Effector memory CD8-positive, alpha-beta T cell (primary cell): ENCODE data around the gene CCDC88C.

Source experiments
- ATAC-seq: fragments of 150-1000 bp; cut with Tn5 transposase; replicated peaks from 2 replicates; pipeline ENCODE4 v1.10.0; 2021; ENCODE audit warnings: mild to moderate bottlenecking, moderate library complexity
- DNase-seq, 3 experiments: peaks; one replicate each; pipeline ENCODE4 v3.0.0; 2021
- H3K27ac Mint-ChIP-seq, 2 donors: one replicate each; pipeline ENCODE4 v1.8.0; 2022; ENCODE audit warnings: mild to moderate bottlenecking in 2 of 2, mixed read lengths in 2 of 2, moderate library complexity in 2 of 2
- H3K27me3 Mint-ChIP-seq, 2 donors: one replicate each; pipeline ENCODE4 v1.8.0; 2022; ENCODE audit warnings: mixed read lengths in 2 of 2
- H3K36me3 Mint-ChIP-seq: one replicate; pipeline ENCODE4 v1.8.0; 2022; ENCODE audit warnings: mild to moderate bottlenecking, moderate library complexity, mixed read lengths; ENCODE audit not compliant: insufficient read depth
- H3K4me1 Mint-ChIP-seq, 2 donors: one replicate each; pipeline ENCODE4 v1.8.0; 2022; ENCODE audit warnings: low read depth in 2 of 2, mixed read lengths in 2 of 2
- H3K4me3 Mint-ChIP-seq, 2 donors: one replicate each; pipeline ENCODE4 v1.8.0; 2022; ENCODE audit warnings: mild to moderate bottlenecking in 2 of 2, mixed read lengths in 2 of 2, moderate library complexity in 2 of 2
- H3K9me3 Mint-ChIP-seq, 2 donors: one replicate each; pipeline ENCODE4 v1.8.0; 2022; ENCODE audit warnings: mixed read lengths in 2 of 2

CCDC88C gene

GRCh38 chr14:91354979-91355685, 62.5 kb downstream of the CCDC88C start:
- peak overlapping the region; percentile 97 to 99 for H3K27ac Mint-ChIP-seq
- H3K9me3 Mint-ChIP-seq = no peaks in the 10 kb centered on the region
- H3K27me3 Mint-ChIP-seq = no peaks in the 10 kb centered on the region
- peak overlapping the region; percentile 83 to 87 for H3K4me3 Mint-ChIP-seq
- H3K4me1 Mint-ChIP-seq = peaks cover 71 to 86% of the 10 kb centered on the region in 2 donors
- DNase-seq = peak in 1 of 3 experiments; percentile 49
- peak; percentile 6 for ATAC-seq
- H3K36me3 Mint-ChIP-seq = peaks cover 84% of the 10 kb centered on the region

DNA sequence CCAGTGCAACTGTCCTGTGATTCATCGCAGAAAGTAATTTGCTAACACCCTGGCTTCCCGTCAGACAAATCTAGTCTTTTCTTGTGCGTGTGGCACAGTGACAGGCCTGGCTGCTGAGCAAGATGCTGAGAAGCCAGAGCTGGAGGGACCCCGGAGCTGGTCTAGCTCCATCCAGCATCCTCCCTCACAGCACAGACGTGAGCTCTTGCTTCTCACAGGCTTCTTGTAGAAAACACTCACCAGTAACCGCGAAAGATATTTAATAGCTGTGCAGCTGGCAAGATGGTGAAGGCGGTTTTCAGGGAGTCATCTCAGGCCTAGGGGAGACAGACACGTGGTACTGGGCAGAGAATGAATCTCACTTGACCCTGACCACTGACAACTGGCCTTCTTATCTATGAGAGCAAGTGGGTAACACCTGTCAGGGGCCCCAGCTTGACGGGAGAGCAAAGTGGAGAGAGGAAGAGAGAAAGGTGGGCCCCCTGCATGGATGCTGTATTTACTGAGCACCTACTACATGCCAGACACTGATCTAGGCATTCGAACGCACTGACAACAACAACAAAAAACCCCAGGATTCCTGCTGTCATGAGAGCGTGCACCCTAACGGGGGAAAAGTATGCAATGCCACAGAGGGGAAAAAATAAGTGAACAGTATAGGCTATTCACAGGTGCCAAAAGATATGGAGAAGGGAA, 63.3 kb downstream of the CCDC88C start:
- Mint-ChIP-seq H3K36me3 (peaks cover 84% of the 10 kb centered on the region), H3K27me3 (no peaks in the 10 kb centered on the region), H3K9me3 (no peaks in the 10 kb centered on the region), H3K4me1 (peaks cover 71 to 86% of the 10 kb centered on the region in 2 donors), H3K27ac (peak overlapping the region; percentile 97 to 99), H3K4me3 (peak overlapping the region; percentile 83 to 87)
- DNase-seq = no peak
- peak; percentile 1 for ATAC-seq

DNA sequence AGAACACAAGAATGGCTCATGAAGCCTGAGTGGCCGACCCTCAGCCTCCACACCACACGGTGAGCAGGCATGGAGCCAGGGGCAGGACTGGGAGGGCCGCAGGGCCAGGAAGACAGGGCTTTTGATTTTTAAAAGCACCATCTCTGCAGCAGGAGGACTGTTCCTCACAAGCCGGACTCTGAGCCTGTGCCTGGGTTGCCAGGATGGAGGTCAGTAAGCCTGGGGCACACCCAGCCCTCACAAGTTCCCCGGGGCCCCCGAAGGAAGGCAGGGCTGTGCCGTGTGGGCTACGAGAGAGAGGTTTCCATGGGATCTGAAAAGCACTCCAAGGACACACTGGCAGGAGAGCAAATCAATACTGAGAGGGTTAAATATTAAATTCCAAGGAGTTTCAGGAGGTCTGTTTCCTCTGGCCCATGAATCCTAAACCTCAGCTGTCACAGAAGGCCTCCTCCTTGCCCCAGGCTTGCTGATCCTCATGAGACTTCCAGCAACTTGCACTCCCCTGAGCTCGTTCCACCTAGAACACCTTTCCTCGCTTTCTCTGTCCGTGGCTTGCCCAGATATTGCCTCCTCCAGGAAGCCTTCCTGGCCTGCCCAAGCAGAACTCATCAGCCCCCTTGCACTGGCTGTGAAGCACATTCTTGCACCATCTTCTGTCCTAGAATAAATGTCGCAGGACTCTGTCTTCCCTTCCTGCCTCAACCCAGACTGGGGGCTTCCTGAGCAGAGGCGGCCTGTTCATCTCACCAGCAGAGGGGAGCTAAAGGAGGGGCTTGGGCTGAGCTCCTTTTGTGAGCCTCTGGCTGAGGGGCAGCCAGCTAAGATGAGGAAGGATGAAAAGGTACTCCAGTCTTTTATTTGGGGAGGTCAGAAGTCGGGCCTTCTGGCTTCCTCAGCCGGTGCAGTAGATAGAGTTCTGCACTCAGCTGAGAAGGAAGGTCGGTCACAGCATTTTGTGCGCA, 64.6 kb downstream of the CCDC88C start:
- no peaks in the 10 kb centered on the region for H3K27me3 Mint-ChIP-seq
- no peak for ATAC-seq
- no peak for DNase-seq
- H3K36me3 Mint-ChIP-seq = peaks cover 81% of the 10 kb centered on the region
- H3K4me3 Mint-ChIP-seq = peak overlapping the region; percentile 83 to 88
- H3K27ac Mint-ChIP-seq = peak overlapping the region; percentile 97 to 99
- no peaks in the 10 kb centered on the region for H3K9me3 Mint-ChIP-seq
- H3K4me1 Mint-ChIP-seq = peaks cover 81 to 90% of the 10 kb centered on the region in 2 donors

GRCh38 chr14:91352053-91352452, 65.6 kb downstream of the CCDC88C start:
- H3K36me3 Mint-ChIP-seq = peaks cover 79% of the 10 kb centered on the region
- H3K27ac Mint-ChIP-seq = peak overlapping the region; percentile 97 to 99
- peak; percentile 3 for ATAC-seq
- peak overlapping the region; percentile 83 to 88 for H3K4me3 Mint-ChIP-seq
- DNase-seq = no peak
- peaks cover 79 to 88% of the 10 kb centered on the region in 2 donors for H3K4me1 Mint-ChIP-seq
- H3K27me3 Mint-ChIP-seq = no peaks in the 10 kb centered on the region
- no peaks in the 10 kb centered on the region for H3K9me3 Mint-ChIP-seq

DNA sequence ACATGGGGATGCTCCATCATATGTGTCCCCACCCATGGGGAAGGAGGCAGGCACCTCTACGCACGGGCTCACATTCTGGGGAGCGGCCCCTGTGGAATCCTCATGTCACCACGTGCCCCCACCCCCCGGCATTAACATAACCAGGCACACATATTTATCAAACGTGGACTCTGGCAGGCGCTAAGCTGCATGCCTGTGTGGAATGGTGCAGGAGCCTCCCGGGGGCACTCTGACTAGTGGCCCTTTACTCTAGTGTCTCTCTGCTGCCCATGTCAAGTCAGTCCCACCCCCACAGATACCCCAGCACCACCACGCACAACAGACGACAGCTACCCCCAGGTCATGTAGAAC, 66.1 kb downstream of the CCDC88C start:
- no peaks in the 10 kb centered on the region for H3K27me3 Mint-ChIP-seq
- H3K36me3 Mint-ChIP-seq = peaks cover 77% of the 10 kb centered on the region
- H3K4me3 Mint-ChIP-seq = peak overlapping the region; percentile 83 to 88
- H3K4me1 Mint-ChIP-seq = peaks cover 82 to 89% of the 10 kb centered on the region in 2 donors
- no peak for DNase-seq
- H3K27ac Mint-ChIP-seq = peak overlapping the region; percentile 97 to 99
- no peak for ATAC-seq
- H3K9me3 Mint-ChIP-seq = no peaks in the 10 kb centered on the region

DNA sequence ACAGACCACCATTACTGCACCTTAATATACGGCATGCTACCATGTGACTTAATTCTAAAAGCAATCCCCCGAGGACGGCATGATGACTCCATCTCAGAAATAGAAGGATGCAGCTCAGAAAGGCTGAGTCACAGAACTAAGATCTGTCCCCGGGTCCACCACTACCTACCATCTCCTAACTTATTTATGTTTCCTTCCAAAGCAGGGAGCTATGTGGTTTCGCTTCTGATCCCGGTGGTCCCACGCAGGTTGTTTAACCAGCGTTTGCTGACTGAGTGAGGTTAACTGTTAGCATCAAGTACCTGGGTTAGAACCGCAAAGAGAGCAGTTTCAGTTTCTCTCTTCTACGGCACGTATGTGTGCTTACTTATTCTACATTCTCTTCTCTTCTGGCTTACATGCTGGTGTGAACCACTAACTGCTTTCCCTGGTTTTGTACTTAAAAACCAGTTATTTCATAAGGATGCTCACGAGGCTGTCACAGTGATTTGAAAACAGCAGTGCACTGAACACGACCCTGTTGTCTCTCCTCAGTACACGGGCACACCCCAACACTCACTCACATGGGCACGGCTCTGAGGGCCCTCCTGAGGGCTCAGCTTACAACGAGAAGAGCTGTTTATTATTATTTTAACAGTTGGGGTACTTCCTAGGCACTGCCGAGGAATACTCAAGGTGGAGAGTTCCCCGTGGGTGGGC, 66.7 kb downstream of the CCDC88C start:
- Mint-ChIP-seq H3K4me3 (peak overlapping the region; percentile 83 to 88), H3K27ac (peak overlapping the region; percentile 97 to 99), H3K9me3 (no peaks in the 10 kb centered on the region), H3K36me3 (peaks cover 75% of the 10 kb centered on the region), H3K4me1 (peaks cover 82 to 89% of the 10 kb centered on the region in 2 donors), H3K27me3 (no peaks in the 10 kb centered on the region)
- peak; percentile 47 to 63 (median 48) for DNase-seq
- peak; percentile 59 for ATAC-seq

DNA sequence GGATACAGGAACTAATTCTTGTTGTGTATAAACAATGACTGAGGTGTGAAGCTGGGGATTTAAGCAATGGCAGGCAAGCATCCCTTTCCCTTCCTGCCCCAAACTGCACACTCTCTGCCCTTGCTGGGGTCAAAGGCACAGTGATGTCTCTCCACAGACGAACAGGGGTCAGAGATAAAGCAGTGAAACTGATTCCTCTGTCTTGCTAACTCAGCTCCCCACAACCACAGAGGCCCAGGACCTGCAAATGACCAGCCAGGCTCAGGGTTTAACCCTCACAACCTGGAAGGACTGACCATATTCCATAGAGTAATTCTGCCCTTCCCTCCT, 67.2 kb downstream of the CCDC88C start:
- peaks cover 82 to 89% of the 10 kb centered on the region in 2 donors for H3K4me1 Mint-ChIP-seq
- no peak for ATAC-seq
- no peaks in the 10 kb centered on the region for H3K9me3 Mint-ChIP-seq
- H3K36me3 Mint-ChIP-seq = peaks cover 77% of the 10 kb centered on the region
- peak overlapping the region; percentile 83 to 88 for H3K4me3 Mint-ChIP-seq
- H3K27ac Mint-ChIP-seq = peak overlapping the region; percentile 97 to 99
- H3K27me3 Mint-ChIP-seq = no peaks in the 10 kb centered on the region
- no peak for DNase-seq

GRCh38 chr14:91349481-91350074, 68.0 kb downstream of the CCDC88C start:
- Mint-ChIP-seq H3K36me3 (peaks cover 75% of the 10 kb centered on the region), H3K4me3 (peak overlapping the region; percentile 83 to 88), H3K9me3 (no peaks in the 10 kb centered on the region), H3K4me1 (peaks cover 76 to 86% of the 10 kb centered on the region in 2 donors), H3K27ac (peak overlapping the region; percentile 97 to 99), H3K27me3 (no peaks in the 10 kb centered on the region)
- ATAC-seq (peak; percentile 71), DNase-seq (peak; percentile 62 to 66 (median 65))

- no peaks in the 10 kb centered on the region for H3K9me3 Mint-ChIP-seq
- H3K4me1 Mint-ChIP-seq = peaks cover 73 to 86% of the 10 kb centered on the region in 2 donors
- H3K36me3 Mint-ChIP-seq = peaks cover 72% of the 10 kb centered on the region
- DNase-seq (no peak), ATAC-seq (no peak)
- H3K27ac Mint-ChIP-seq = peak overlapping the region; percentile 97 to 99
- no peaks in the 10 kb centered on the region for H3K27me3 Mint-ChIP-seq
- peak overlapping the region; percentile 83 to 88 for H3K4me3 Mint-ChIP-seq
Measured at GRCh38 chr14:91348845-91349465, 68.7 kb downstream of the CCDC88C start.

DNA sequence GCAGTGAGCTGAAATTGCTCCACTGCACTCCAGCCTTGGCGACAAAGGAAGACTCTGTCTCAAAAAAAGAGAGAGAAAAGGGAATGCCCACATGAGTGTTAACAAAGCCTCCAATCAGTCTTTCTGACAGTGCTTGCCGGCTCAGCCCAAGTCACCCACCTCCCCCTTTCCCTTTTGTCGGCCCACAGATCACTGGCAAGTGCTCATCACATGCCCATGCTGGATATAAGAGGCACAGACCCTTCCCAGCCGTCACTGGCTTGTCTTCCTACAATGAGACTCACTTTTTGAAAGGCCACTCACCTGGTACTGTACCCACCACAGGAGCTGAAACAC, 70.8 kb downstream of the CCDC88C start:
- peak overlapping the region in 1 of 2 donors; percentile 55 for H3K4me3 Mint-ChIP-seq

DNA sequence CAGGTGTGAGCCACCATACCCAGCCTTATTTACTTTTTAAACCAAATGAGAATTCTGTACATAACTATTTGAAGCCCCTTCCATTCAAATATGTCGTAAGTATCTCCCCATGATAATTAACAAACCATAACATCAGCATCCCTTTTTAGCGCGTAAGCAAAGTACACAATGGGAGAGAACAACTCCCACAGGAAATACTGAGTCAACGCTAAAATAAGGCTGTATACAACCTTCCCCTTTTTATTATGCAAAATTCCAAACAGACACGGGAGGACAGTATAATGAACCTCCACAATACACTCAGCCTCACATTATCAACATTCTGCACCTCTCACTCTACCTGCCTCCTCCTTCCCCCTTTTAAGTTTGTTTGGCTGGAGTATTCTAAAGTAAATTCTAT, 73.5 kb downstream of the CCDC88C start:
- peak overlapping the region; percentile 67 to 88 for H3K27ac Mint-ChIP-seq
- no peak for ATAC-seq
- DNase-seq = no peak
- peaks cover 37 to 47% of the 10 kb centered on the region in 2 donors for H3K4me1 Mint-ChIP-seq
- peaks cover 77% of the 10 kb centered on the region for H3K36me3 Mint-ChIP-seq
- H3K27me3 Mint-ChIP-seq = no peaks in the 10 kb centered on the region
- H3K4me3 Mint-ChIP-seq = no peak overlapping the region
- no peaks in the 10 kb centered on the region for H3K9me3 Mint-ChIP-seq

More for the DNA sequence above, 70.8 kb downstream of the CCDC88C start:
- no peak for ATAC-seq
- peaks cover 56 to 74% of the 10 kb centered on the region in 2 donors for H3K4me1 Mint-ChIP-seq
- H3K27me3 Mint-ChIP-seq = no peaks in the 10 kb centered on the region
- peaks cover 77% of the 10 kb centered on the region for H3K36me3 Mint-ChIP-seq
- no peak for DNase-seq
- peak overlapping the region; percentile 83 for H3K27ac Mint-ChIP-seq
- no peaks in the 10 kb centered on the region for H3K9me3 Mint-ChIP-seq

DNA sequence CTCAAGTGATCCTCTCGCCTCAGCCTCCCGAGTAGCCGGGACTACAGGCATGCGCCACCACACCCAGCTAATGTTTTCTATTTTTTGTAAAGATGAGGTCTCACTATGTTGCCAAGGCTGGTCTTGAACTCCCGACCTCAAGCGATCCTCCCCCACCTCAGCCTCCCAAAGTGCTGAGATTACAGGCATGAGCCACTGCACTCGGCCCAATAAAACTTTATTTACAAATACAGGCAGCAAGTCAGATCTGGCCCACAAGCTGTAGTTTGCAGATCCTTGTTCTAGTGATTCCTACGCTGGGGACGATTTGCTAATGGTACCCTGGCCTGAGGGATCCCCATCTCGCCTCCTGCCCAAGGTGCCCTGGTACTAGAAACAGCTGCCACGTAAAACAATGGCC, 74.6 kb downstream of the CCDC88C start:
- H3K4me1 Mint-ChIP-seq = peaks cover 30 to 38% of the 10 kb centered on the region in 2 donors
- ATAC-seq (no peak), DNase-seq (no peak)
- H3K27ac Mint-ChIP-seq = peak overlapping the region; percentile 54 to 88
- peaks cover 80% of the 10 kb centered on the region for H3K36me3 Mint-ChIP-seq
- H3K27me3 Mint-ChIP-seq = no peaks in the 10 kb centered on the region
- H3K9me3 Mint-ChIP-seq = no peaks in the 10 kb centered on the region
- no peak overlapping the region for H3K4me3 Mint-ChIP-seq
